Activated CD8-positive, alpha-beta T cell treated with anti-CD3 and anti-CD28 coated beads, Interleukin-2, amount 10 ng/mL, durations not matched to agents 7 days and 5 days (primary cell): Measurements from ENCODE around the gene UBE2R2. TPM values are rescaled to one million over a fixed set of nuclear protein-coding genes. Genes with fewer than 3 reads are reported as not detected.
A peak's percentile ranks its signal among the peaks of the same experiment; 100 is the strongest.
"Not testable (repeated sequence)": the region's sequence is repeated elsewhere in the genome, so short reads cannot be mapped to it uniquely, and the experiment has no call there.

Experiments
- ATAC-seq: fragments of 150-1000 bp; cut with Tn5 transposase; one replicate; pipeline ENCODE4 v1.10.0; 2021; ENCODE audit warnings: moderate library complexity
- CTCF ChIA-PET: fragments of 350-600 bp; sonication (Branson Sonifier 250); formaldehyde crosslinking; loops from one replicate; lab custom pipeline; 2021; ENCODE audit warnings: antibody characterized with exemption; lab: Charles Lee
- POLR2A ChIA-PET: fragments of 350-600 bp; sonication (Branson Sonifier 250); formaldehyde crosslinking; loops from one replicate; lab custom pipeline; 2021; ENCODE audit warnings: antibody characterized with exemption; lab: Charles Lee
- DNase-seq: peaks from one replicate; pipeline ENCODE4 v3.0.0-alpha.2; 2020
- H3K27ac Mint-ChIP-seq: one replicate; pipeline ENCODE4 v1.8.0; 2021; ENCODE audit warnings: mild to moderate bottlenecking, mixed read lengths
- H3K27me3 Mint-ChIP-seq: one replicate; pipeline ENCODE4 v1.8.0; 2021; ENCODE audit warnings: low read depth, mixed read lengths
- H3K36me3 Mint-ChIP-seq: one replicate; pipeline ENCODE4 v1.8.0; 2021; ENCODE audit warnings: low read depth, mixed read lengths
- H3K4me1 Mint-ChIP-seq: one replicate; pipeline ENCODE4 v1.8.0; 2021; ENCODE audit warnings: low read depth, mixed read lengths
- H3K4me3 Mint-ChIP-seq: one replicate; pipeline ENCODE4 v1.8.0; 2021; ENCODE audit warnings: mild to moderate bottlenecking, mixed read lengths
- H3K9me3 Mint-ChIP-seq: one replicate; pipeline ENCODE4 v1.8.0; 2022; ENCODE audit warnings: mixed read lengths; ENCODE audit not compliant: insufficient read depth
- total RNA-seq, 2 experiments: library from RNA; stranded (reverse); gene quantifications; one replicate each; pipeline ENCODE4 v1.2.3, GENCODE V29; 2021

Gene UBE2R2
- total RNA-seq: 10 to 100 TPM; 28.2 to 28.3 TPM

GRCh38 chr9:33816327-33817252 is at the start of gene UBE2R2:
UBE2R2 (plus strand) TSS chr9:33817160; CDS start chr9:33817758, 598 bp downstream.
- Mint-ChIP-seq H3K27ac (peak within 1 kb of the TSS; percentile 98), H3K36me3 (peaks cover 16% of the 10 kb centered on the region), H3K27me3 (peaks cover 9% of the 10 kb centered on the region), H3K4me3 (peak within 1 kb of the TSS; percentile 91), H3K9me3 (no peaks in the 10 kb centered on the region), H3K4me1 (peaks cover 52% of the 10 kb centered on the region)
- CTCF ChIA-PET: interaction anchor here (0.7 to 2.1 kb wide), 4 partner anchors 9 to 232 kb away, joined by 3 to 6 read pairs (median 4); partner anchors contain the start of gene UBAP2
- DNase-seq: peak; percentile 96
- POLR2A ChIA-PET: interaction anchor here (1.4 kb wide), 1 partner anchor 67 kb away, joined by 4 read pairs; no protein-coding TSS in a partner anchor
- ATAC-seq: peak; percentile 80

GRCh38 chr9:33770156-33770880 is 46.6 kb upstream of the UBE2R2 start:
- POLR2A ChIA-PET, H3K4me3 Mint-ChIP-seq, H3K36me3 Mint-ChIP-seq, ATAC-seq, H3K27me3 Mint-ChIP-seq, H3K4me1 Mint-ChIP-seq, H3K27ac Mint-ChIP-seq, H3K9me3 Mint-ChIP-seq, DNase-seq: not testable (repeated sequence)
- CTCF ChIA-PET: interaction anchor here (0.7 kb wide), 1 partner anchor 42 kb away, joined by 5 read pairs; no protein-coding TSS in a partner anchor

- H3K27ac Mint-ChIP-seq, H3K4me3 Mint-ChIP-seq, CTCF ChIA-PET, DNase-seq, ATAC-seq, H3K4me1 Mint-ChIP-seq, H3K9me3 Mint-ChIP-seq, POLR2A ChIA-PET, H3K36me3 Mint-ChIP-seq: not testable (repeated sequence)
- peaks cover 12% of the 10 kb centered on the region for H3K27me3 Mint-ChIP-seq
These were observed 43.8 kb upstream of the UBE2R2 start for GRCh38 chr9:33773135-33773534.

GRCh38 chr9:33774074-33774659 is 42.8 kb upstream of the UBE2R2 start:
- H3K4me3 Mint-ChIP-seq, H3K4me1 Mint-ChIP-seq, POLR2A ChIA-PET, H3K36me3 Mint-ChIP-seq, ATAC-seq, DNase-seq, H3K27ac Mint-ChIP-seq, H3K9me3 Mint-ChIP-seq: not testable (repeated sequence)
- CTCF ChIA-PET: interaction anchor here (1.2 to 1.3 kb wide), 2 partner anchors 35 to 150 kb away, joined by 3 read pairs; no protein-coding TSS in a partner anchor
- peaks cover 16% of the 10 kb centered on the region for H3K27me3 Mint-ChIP-seq

- Mint-ChIP-seq H3K4me1 (peaks cover 4% of the 10 kb centered on the region), H3K27ac (no peak overlapping the region), H3K27me3 (peaks cover 21% of the 10 kb centered on the region), H3K36me3 (no peaks in the 10 kb centered on the region), H3K9me3 (no peaks in the 10 kb centered on the region), H3K4me3 (no peak overlapping the region)
- CTCF ChIA-PET: interaction anchor here (0.9 to 5.0 kb wide), 3 partner anchors 37 to 153 kb away, joined by 4 to 69 read pairs (median 4); no protein-coding TSS in a partner anchor
- DNase-seq (no peak), ATAC-seq (no peak)
- POLR2A ChIA-PET: interaction anchor here (0.7 kb wide), 1 partner anchor 89 kb away, joined by 3 read pairs; no protein-coding TSS in a partner anchor
These were observed 40.4 kb upstream of the UBE2R2 start for GRCh38 chr9:33776578-33776977.

GRCh38 chr9:33778700-33779351 is 38.1 kb upstream of the UBE2R2 start:
- ATAC-seq: peak; percentile 86
- no peaks in the 10 kb centered on the region for H3K36me3 Mint-ChIP-seq
- peak; percentile 69 for DNase-seq
- H3K4me3 Mint-ChIP-seq: no peak overlapping the region
- H3K27ac Mint-ChIP-seq: no peak overlapping the region
- H3K4me1 Mint-ChIP-seq: peaks cover 7% of the 10 kb centered on the region
- POLR2A ChIA-PET: no interaction called here
- CTCF ChIA-PET: interaction anchor here (0.6 to 5.0 kb wide), 27 partner anchors 8 to 597 kb away, joined by 3 to 69 read pairs (median 5); partner anchors contain the start of gene UBE2R2
- H3K27me3 Mint-ChIP-seq: peaks cover 24% of the 10 kb centered on the region
- no peaks in the 10 kb centered on the region for H3K9me3 Mint-ChIP-seq

GRCh38 chr9:33780276-33780675 is 36.7 kb upstream of the UBE2R2 start:
- CTCF ChIA-PET: interaction anchor here (2.6 to 5.0 kb wide), 3 partner anchors 33 to 157 kb away, joined by 12 to 69 read pairs (median 21); no protein-coding TSS in a partner anchor

GRCh38 chr9:33781736-33782135 is 35.2 kb upstream of the UBE2R2 start:
- Mint-ChIP-seq H3K27ac (no peak overlapping the region), H3K9me3 (no peaks in the 10 kb centered on the region), H3K4me1 (peaks cover 5% of the 10 kb centered on the region), H3K4me3 (no peak overlapping the region), H3K27me3 (peaks cover 32% of the 10 kb centered on the region), H3K36me3 (no peaks in the 10 kb centered on the region)
- DNase-seq (no peak), ATAC-seq (no peak)
- ChIA-PET POLR2A (no interaction called here), CTCF (interaction anchor here (0.6 to 1.9 kb wide), 2 partner anchors 44 to 158 kb away, joined by 3 to 4 read pairs; no protein-coding TSS in a partner anchor)

More at GRCh38 chr9:33780276-33780675, 36.7 kb upstream of the UBE2R2 start:
- peaks cover 22% of the 10 kb centered on the region for H3K27me3 Mint-ChIP-seq
- no peak overlapping the region for H3K4me3 Mint-ChIP-seq
- H3K9me3 Mint-ChIP-seq: no peaks in the 10 kb centered on the region
- POLR2A ChIA-PET: no interaction called here
- no peak for ATAC-seq
- H3K27ac Mint-ChIP-seq: no peak overlapping the region
- no peaks in the 10 kb centered on the region for H3K36me3 Mint-ChIP-seq
- DNase-seq: no peak
- peaks cover 7% of the 10 kb centered on the region for H3K4me1 Mint-ChIP-seq

- H3K27ac Mint-ChIP-seq: no peak overlapping the region
- ATAC-seq (no peak), DNase-seq (no peak)
- peaks cover 5% of the 10 kb centered on the region for H3K4me1 Mint-ChIP-seq
- H3K9me3 Mint-ChIP-seq: no peaks in the 10 kb centered on the region
- ChIA-PET CTCF (interaction anchor here (1.9 kb wide), 1 partner anchor 158 kb away, joined by 4 read pairs; no protein-coding TSS in a partner anchor), POLR2A (no interaction called here)
- H3K4me3 Mint-ChIP-seq: no peak overlapping the region
- H3K36me3 Mint-ChIP-seq: no peaks in the 10 kb centered on the region
- H3K27me3 Mint-ChIP-seq: peaks cover 37% of the 10 kb centered on the region
These were observed 34.4 kb upstream of the UBE2R2 start for GRCh38 chr9:33782395-33783152.

GRCh38 chr9:33785914-33786313 is 31.0 kb upstream of the UBE2R2 start:
- Mint-ChIP-seq H3K9me3 (no peaks in the 10 kb centered on the region), H3K27me3 (peaks cover 35% of the 10 kb centered on the region), H3K27ac (no peak overlapping the region), H3K36me3 (no peaks in the 10 kb centered on the region), H3K4me3 (no peak overlapping the region), H3K4me1 (peaks cover 3% of the 10 kb centered on the region)
- DNase-seq (no peak), ATAC-seq (peak; percentile 49)
- ChIA-PET CTCF (no interaction called here), POLR2A (no interaction called here)
